ENCODE data around the gene SKIC8.

The SKIC8 gene

DNA sequence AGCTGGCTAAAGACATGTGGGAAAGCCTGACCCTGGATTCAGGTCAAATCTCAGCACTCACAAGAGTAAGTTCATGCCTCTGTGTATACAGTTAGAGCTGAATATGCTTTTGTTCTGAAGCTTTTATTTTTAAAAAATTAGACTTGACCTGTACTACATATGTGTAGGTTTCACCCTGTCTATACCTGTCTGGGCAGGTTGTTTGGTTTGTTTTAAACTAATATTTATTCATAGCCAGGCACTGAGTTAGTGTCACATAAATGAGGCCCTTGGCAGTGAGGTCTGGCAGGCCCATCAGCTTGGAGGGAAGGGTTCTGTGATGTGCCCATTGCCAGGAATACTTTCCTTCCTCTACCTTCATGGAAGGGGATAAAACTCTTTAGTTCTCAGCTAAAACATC is 33.2 kb downstream of the SKIC8 start:
- no peak for DNase-seq (ENCODE audit: low read depth)
- H3K4me3 ChIP-seq (ENCODE audit: low read depth, low read length), result no peak overlapping the region
- no peak for TF ChIP-seq CTCF (conservative IDR thresholded peaks at IDR 0.05; ENCODE audit: low read depth, low read length)

- TF ChIP-seq CTCF (conservative IDR thresholded peaks at IDR 0.05; ENCODE audit: low read depth, low read length), result no peak
- H3K4me3 ChIP-seq (ENCODE audit: low read depth, low read length), result peak overlapping the region; percentile 2
- peak; percentile 88 for DNase-seq (ENCODE audit: low read depth)
These were observed 33.6 kb downstream of the SKIC8 start for GRCh38 chr15:78265752-78266224.

DNA sequence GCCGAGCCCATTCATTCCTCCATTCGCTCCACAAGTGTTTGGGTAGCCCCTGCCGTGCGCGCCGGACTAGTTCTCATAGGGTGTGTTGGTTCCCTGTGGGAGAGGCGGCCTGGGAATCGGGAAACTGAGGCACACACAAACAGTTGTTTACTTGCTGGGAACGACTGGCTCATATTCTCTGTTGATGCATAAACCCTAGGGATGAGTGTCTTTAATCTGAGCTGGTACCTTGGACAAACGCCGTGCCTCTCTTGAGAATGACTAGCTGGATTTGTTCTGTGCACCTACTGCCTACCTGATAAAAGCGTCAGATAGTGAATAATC is 34.3 kb downstream of the SKIC8 start:
- TF ChIP-seq CTCF (conservative IDR thresholded peaks at IDR 0.05; ENCODE audit: low read depth, low read length), result no peak
- no peak for DNase-seq (ENCODE audit: low read depth)
- H3K4me3 ChIP-seq (ENCODE audit: low read depth, low read length), result peak overlapping the region; percentile 66

- DNase-seq (ENCODE audit: low read depth), result peak; percentile 52
- H3K4me3 ChIP-seq (ENCODE audit: low read depth, low read length), result peak within 1 kb of the TSS; percentile 66
- peak; percentile 15 for TF ChIP-seq CTCF (conservative IDR thresholded peaks at IDR 0.05; ENCODE audit: low read depth, low read length)
These were observed 34.9 kb downstream of the SKIC8 start, which contains the start of gene DNAJA4 for GRCh38 chr15:78264304-78265136. Gene DNAJA4, plus strand, starts transcription at chr15:78264562. Its CDS starts 202 bp downstream, at chr15:78264764.

DNA sequence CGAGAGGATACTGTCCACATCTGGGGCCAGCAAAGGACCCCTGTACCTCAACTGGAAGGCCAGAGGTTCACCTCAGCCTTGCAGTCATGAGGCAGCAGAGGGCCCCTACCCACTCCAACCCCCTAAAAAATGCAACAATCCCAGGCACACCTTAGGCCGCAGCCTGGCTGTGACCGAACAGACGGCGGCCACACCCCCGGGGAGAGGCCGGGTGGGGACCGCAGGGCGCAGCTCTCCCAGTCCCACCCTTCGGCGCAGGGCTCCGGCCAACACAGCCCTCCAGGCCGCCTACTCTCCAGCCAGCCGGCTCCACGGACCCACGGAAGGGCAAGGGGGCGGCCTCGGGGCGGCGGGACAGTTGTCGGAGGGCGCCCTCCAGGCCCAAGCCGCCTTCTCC is 35.5 kb downstream of the SKIC8 start:
- DNase-seq (ENCODE audit: low read depth), result no peak
- no peak for TF ChIP-seq CTCF (conservative IDR thresholded peaks at IDR 0.05; ENCODE audit: low read depth, low read length)
- H3K4me3 ChIP-seq (ENCODE audit: low read depth, low read length), result peak overlapping the region; percentile 66

DNA sequence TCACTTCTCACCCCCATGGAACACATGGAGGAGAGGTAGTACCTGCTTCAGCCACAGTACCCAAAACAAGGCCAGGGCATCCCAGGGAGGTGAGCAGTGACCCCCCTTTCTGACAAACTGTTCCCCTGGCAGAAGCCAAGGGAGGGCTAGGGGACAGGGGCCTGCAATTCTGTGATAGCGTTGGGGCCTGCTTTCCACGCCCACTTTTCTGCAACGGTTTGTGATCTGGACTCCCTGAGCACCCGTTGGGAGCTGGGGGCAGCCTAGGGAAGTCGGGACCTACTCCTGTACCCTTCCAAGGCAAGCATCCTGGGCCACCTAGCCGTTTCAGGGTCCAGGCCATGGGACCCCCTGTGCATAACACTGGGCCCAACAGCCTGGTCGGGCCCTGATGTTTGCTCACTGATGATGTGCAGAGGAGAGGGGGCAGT is 36.0 kb downstream of the SKIC8 start:
- DNase-seq (ENCODE audit: low read depth), result no peak
- TF ChIP-seq CTCF (conservative IDR thresholded peaks at IDR 0.05; ENCODE audit: low read depth, low read length), result no peak
- no peak overlapping the region for H3K4me3 ChIP-seq (ENCODE audit: low read depth, low read length)

GRCh38 chr15:78261062-78261461 is 38.3 kb downstream of the SKIC8 start:
- no peak for TF ChIP-seq CTCF (conservative IDR thresholded peaks at IDR 0.05; ENCODE audit: low read depth, low read length)
- no peak overlapping the region for H3K4me3 ChIP-seq (ENCODE audit: low read depth, low read length)
- no peak for DNase-seq (ENCODE audit: low read depth)
